D721Med (cell line): ENCODE measurements around the gene ZNF747.

Experiments used
- DNase-seq: peaks from one replicate; pipeline ENCODE4 v3.0.0; 2011; ENCODE audit warnings: low spot score; ENCODE audit not compliant: insufficient read length
- FAIRE-seq: peaks from 2 replicates; lab custom pipeline; 2011; peaks lifted over from hg19 to GRCh38; lab: Jason Lieb, UNC
- CTCF ChIP-seq: IDR thresholded peaks from 2 replicates; pipeline ENCODE4 v1.5.1; 2012; ENCODE audit warnings: mild to moderate bottlenecking, control low read depth; ENCODE audit not compliant: insufficient read depth; ENCODE audit errors: missing control alignments

The ZNF747 gene

GRCh38 chr16:30557707-30557956, 23.0 kb upstream of the ZNF747 start:
- FAIRE-seq, result no peak

GRCh38 chr16:30556125-30556473, 21.4 kb upstream of the ZNF747 start:
- DNase-seq, result no peak
- no peak for FAIRE-seq
- TF ChIP-seq CTCF, result no peak

More at GRCh38 chr16:30557707-30557956, 23.0 kb upstream of the ZNF747 start:
- DNase-seq, result no peak
- no peak for TF ChIP-seq CTCF

- FAIRE-seq (no peak), DNase-seq (no peak)
- TF ChIP-seq CTCF, result no peak
These were observed 20.9 kb upstream of the ZNF747 start for GRCh38 chr16:30555315-30556124.

GRCh38 chr16:30554557-30555314, 20.1 kb upstream of the ZNF747 start:
- no peak for TF ChIP-seq CTCF
- no peak for FAIRE-seq
- no peak for DNase-seq

GRCh38 chr16:30553393-30553899, 18.8 kb upstream of the ZNF747 start:
- no peak for DNase-seq

GRCh38 chr16:30552956-30553355, 18.3 kb upstream of the ZNF747 start:
- TF ChIP-seq CTCF, result no peak
- DNase-seq (no peak), FAIRE-seq (no peak)

More at GRCh38 chr16:30553393-30553899, 18.8 kb upstream of the ZNF747 start:
- no peak for TF ChIP-seq CTCF
- FAIRE-seq, result no peak

- no peak for TF ChIP-seq CTCF
- FAIRE-seq, result no peak
- no peak for DNase-seq
These were observed 17.1 kb upstream of the ZNF747 start for GRCh38 chr16:30551781-30552180.
